ENCODE data around the gene SNX13.

GRCh38 chr7:17770710-17771375, 169.5 kb downstream of the SNX13 start:
- no peak for TF ChIP-seq CTCF (IDR thresholded peaks at IDR 0.05; ENCODE audit: extremely low read depth in 1 of 2, insufficient read depth in 1 of 2, low read depth in 1 of 2, low read length in 2 of 2)
- TF ChIP-seq, protein P1, sequence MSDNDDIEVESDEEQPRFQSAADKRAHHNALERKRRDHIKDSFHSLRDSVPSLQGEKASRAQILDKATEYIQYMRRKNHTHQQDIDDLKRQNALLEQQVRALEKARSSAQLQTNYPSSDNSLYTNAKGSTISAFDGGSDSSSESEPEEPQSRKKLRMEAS (IDR thresholded peaks at IDR 0.05; ENCODE audit: insufficient read depth, insufficient read length): no peak
- no peak for TF ChIP-seq EZH2 (IDR thresholded peaks at IDR 0.05; ENCODE audit: borderline replicate concordance, low read depth, low read length, severe bottlenecking)
- no peak for TF ChIP-seq JUN (IDR thresholded peaks at IDR 0.05; ENCODE audit: borderline replicate concordance, insufficient read depth, insufficient read length, low read depth)
- TF ChIP-seq POLR2A (IDR thresholded peaks at IDR 0.05; ENCODE audit: low read depth, low read length): no peak
- no peak for TF ChIP-seq POLR2AphosphoS5 (IDR thresholded peaks at IDR 0.05; ENCODE audit: insufficient read depth, low read depth, low read length)
- no peak for TF ChIP-seq FOS (IDR thresholded peaks at IDR 0.05; ENCODE audit: borderline replicate concordance, insufficient read depth, low read length)
- no peak for TF ChIP-seq MYC (IDR thresholded peaks at IDR 0.05; ENCODE audit: low read depth, low read length)
- no peak for TF ChIP-seq GATA2 (IDR thresholded peaks at IDR 0.05; ENCODE audit: insufficient read depth, insufficient read length, low read depth, low read length)
